Activated CD4-positive, alpha-beta T cell treated with anti-CD3 and anti-CD28 coated beads, Interleukin-2, amount 50 U/mL, for 24 hours (primary cell): ENCODE measurements around the gene RFX3.

Source experiments
- DNase-seq, 2 donors: peaks; one replicate each; pipeline ENCODE4 v3.0.0-alpha.2; 2020; ENCODE audit warnings: low read depth in 1 of 2, low spot score in 1 of 2

Gene RFX3

GRCh38 chr9:3478549-3478953 is 47.2 kb downstream of the RFX3 start:
- DNase-seq, result no peak

GRCh38 chr9:3477236-3477834 is 48.5 kb downstream of the RFX3 start:
- no peak for DNase-seq

GRCh38 chr9:3475300-3476020 is 50.3 kb downstream of the RFX3 start:
- no peak for DNase-seq

GRCh38 chr9:3474821-3475220 is 51.0 kb downstream of the RFX3 start:
- no peak for DNase-seq

- no peak for DNase-seq
Observed at GRCh38 chr9:3473405-3473804, 52.4 kb downstream of the RFX3 start.

- DNase-seq, result no peak
Observed at GRCh38 chr9:3471883-3472282, 53.9 kb downstream of the RFX3 start.

GRCh38 chr9:3468421-3469205 is 57.2 kb downstream of the RFX3 start:
- no peak for DNase-seq

GRCh38 chr9:3467593-3468219 is 58.1 kb downstream of the RFX3 start:
- DNase-seq, result peak in 1 of 2 donors; percentile 43

- DNase-seq, result no peak
Observed at GRCh38 chr9:3464033-3464638, 61.7 kb downstream of the RFX3 start.

- no peak for DNase-seq
Observed at GRCh38 chr9:3458806-3459475, 66.9 kb downstream of the RFX3 start.

- DNase-seq, result no peak
Observed at GRCh38 chr9:3457175-3457574, 68.6 kb downstream of the RFX3 start.

- DNase-seq, result no peak
Observed at GRCh38 chr9:3455717-3456116, 70.1 kb downstream of the RFX3 start.

- no peak for DNase-seq
Observed at GRCh38 chr9:3455094-3455493, 70.7 kb downstream of the RFX3 start.

GRCh38 chr9:3451956-3452355 is 73.8 kb downstream of the RFX3 start:
- no peak for DNase-seq

- no peak for DNase-seq
Observed at GRCh38 chr9:3447788-3448187, 78.0 kb downstream of the RFX3 start.

- no peak for DNase-seq
Observed at GRCh38 chr9:3447143-3447542, 78.7 kb downstream of the RFX3 start.

GRCh38 chr9:3446313-3446712 is 79.5 kb downstream of the RFX3 start:
- no peak for DNase-seq

GRCh38 chr9:3444016-3444415 is 81.8 kb downstream of the RFX3 start:
- DNase-seq, result no peak

GRCh38 chr9:3441197-3441816 is 84.5 kb downstream of the RFX3 start:
- peak; percentile 4 to 46 for DNase-seq
